Heart left ventricle (tissue), 13 donors: ENCODE data around the gene ING1.

Experiments used
- POLR2A ChIP-seq, 2 donors: fragments of 450-650 bp; IDR thresholded peaks; one replicate each; pipeline ENCODE4 v1.6.1; 2017; ENCODE audit warnings: antibody characterized with exemption in 2 of 2, mild to moderate bottlenecking in 2 of 2, moderate library complexity in 2 of 2
- TF ChIP-seq, protein P1 (sequence below), 12 donors: fragments of 200-600 bp; sonication (generic) in 4 of 12; IDR thresholded peaks; one replicate each; pipeline versions ENCODE4 v1.5.0 to v1.8.0; 2018 to 2022; ENCODE audit warnings: antibody characterized with exemption in 12 of 12, mild to moderate bottlenecking in 5 of 12
- donor health status: ischemic (EF 13 %, LVEDD 7.1; RV severe dilation, severe dysfunction).
- donor health status: DM: no; HTN: yes; CAD: no.
- donor health status: DM: no; HTN: no; CAD: no.
- donor health status: ischemic (EF 25% LVEDD 6.9; RV normal size, moderate dysfunction).
- donor health status: ischemic (EF 25% LVEDD 5.7; RV mildly dilated, moderate dysfunction).
- donor health status: ischemic (EF 35%, LVEDD 5.7; RV mildly dilated, moderate dysfunction).
- donor health status: nonischemic (EF 11% LVEDD 7.7; RV severe dilation, severe dysfunction).
- donor health status: DM: yes; HTN: yes; CAD: no.
- donor health status: PGD.
- donor health status: ischemic (EF 29% LVEDD 5.4; RV normal size, mild dysfunction).
- donor health status: nonischemic (EF 23%, LVEDD 6.1; RV moderate dilation, normal function).

GRCh38 chr13:110746438-110746837 is 32.9 kb downstream of the ING1 start:
- TF ChIP-seq, protein P1, sequence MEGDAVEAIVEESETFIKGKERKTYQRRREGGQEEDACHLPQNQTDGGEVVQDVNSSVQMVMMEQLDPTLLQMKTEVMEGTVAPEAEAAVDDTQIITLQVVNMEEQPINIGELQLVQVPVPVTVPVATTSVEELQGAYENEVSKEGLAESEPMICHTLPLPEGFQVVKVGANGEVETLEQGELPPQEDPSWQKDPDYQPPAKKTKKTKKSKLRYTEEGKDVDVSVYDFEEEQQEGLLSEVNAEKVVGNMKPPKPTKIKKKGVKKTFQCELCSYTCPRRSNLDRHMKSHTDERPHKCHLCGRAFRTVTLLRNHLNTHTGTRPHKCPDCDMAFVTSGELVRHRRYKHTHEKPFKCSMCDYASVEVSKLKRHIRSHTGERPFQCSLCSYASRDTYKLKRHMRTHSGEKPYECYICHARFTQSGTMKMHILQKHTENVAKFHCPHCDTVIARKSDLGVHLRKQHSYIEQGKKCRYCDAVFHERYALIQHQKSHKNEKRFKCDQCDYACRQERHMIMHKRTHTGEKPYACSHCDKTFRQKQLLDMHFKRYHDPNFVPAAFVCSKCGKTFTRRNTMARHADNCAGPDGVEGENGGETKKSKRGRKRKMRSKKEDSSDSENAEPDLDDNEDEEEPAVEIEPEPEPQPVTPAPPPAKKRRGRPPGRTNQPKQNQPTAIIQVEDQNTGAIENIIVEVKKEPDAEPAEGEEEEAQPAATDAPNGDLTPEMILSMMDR (IDR thresholded peaks at IDR 0.05), result no peak
- no peak for TF ChIP-seq POLR2A (IDR thresholded peaks at IDR 0.05)
